ENCODE measurements around the gene WAC. TPM values are rescaled to one million over a fixed set of nuclear protein-coding genes. Genes with fewer than 3 reads are reported as not detected.
"Not testable (repeated sequence)": the region's sequence is repeated elsewhere in the genome, so short reads cannot be mapped to it uniquely, and the experiment has no call there.

Gene WAC
- polyA plus RNA-seq, 3 donors: 145 to 166 (median 146) TPM

- peak; percentile 55 for DNase-seq
Measured at GRCh38 chr10:28559618-28560017, 26.7 kb downstream of the WAC start.

- no peak for DNase-seq
Measured at GRCh38 chr10:28560617-28561016, 27.7 kb downstream of the WAC start.

- DNase-seq: no peak
Measured at GRCh38 chr10:28561531-28561930, 28.6 kb downstream of the WAC start.

GRCh38 chr10:28564905-28565304 lies 32.0 kb downstream of the WAC start:
- DNase-seq: no peak

GRCh38 chr10:28566458-28567015 lies 33.6 kb downstream of the WAC start:
- no peak for DNase-seq

GRCh38 chr10:28569506-28570159 lies 36.7 kb downstream of the WAC start:
- DNase-seq: no peak

GRCh38 chr10:28570598-28570997 lies 37.7 kb downstream of the WAC start:
- DNase-seq: no peak

- no peak for DNase-seq
Measured at GRCh38 chr10:28571265-28571664, 38.3 kb downstream of the WAC start.

- not testable (repeated sequence) for DNase-seq
Measured at GRCh38 chr10:28574214-28574613, 41.3 kb downstream of the WAC start.

- DNase-seq: no peak
Measured at GRCh38 chr10:28575852-28576251, 42.9 kb downstream of the WAC start.

- no peak for DNase-seq
Measured at GRCh38 chr10:28577506-28577905, 44.6 kb downstream of the WAC start.

GRCh38 chr10:28578454-28578853 lies 45.5 kb downstream of the WAC start:
- no peak for DNase-seq

GRCh38 chr10:28580825-28581224 lies 47.9 kb downstream of the WAC start:
- no peak for DNase-seq

GRCh38 chr10:28581916-28582315 lies 49.0 kb downstream of the WAC start:
- no peak for DNase-seq

GRCh38 chr10:28585076-28585475 lies 52.2 kb downstream of the WAC start:
- DNase-seq: no peak

- DNase-seq: no peak
Measured at GRCh38 chr10:28586176-28586575, 53.3 kb downstream of the WAC start.

- DNase-seq: no peak
Measured at GRCh38 chr10:28587270-28587969, 54.5 kb downstream of the WAC start.

GRCh38 chr10:28587970-28588290 lies 55.0 kb downstream of the WAC start:
- peak; percentile 14 for DNase-seq

- DNase-seq: no peak
Measured at GRCh38 chr10:28592953-28593352, 60.0 kb downstream of the WAC start.

- DNase-seq: no peak
Measured at GRCh38 chr10:28593811-28594210, 60.9 kb downstream of the WAC start.

GRCh38 chr10:28594406-28594805 lies 61.5 kb downstream of the WAC start:
- no peak for DNase-seq

- DNase-seq: no peak
Measured at GRCh38 chr10:28595613-28596012, 62.7 kb downstream of the WAC start.

GRCh38 chr10:28600056-28600455 lies 67.1 kb downstream of the WAC start:
- DNase-seq: no peak

GRCh38 chr10:28601012-28601411 lies 68.1 kb downstream of the WAC start:
- DNase-seq: no peak
